GM23338 (cell line): ENCODE measurements around the gene TAGLN2. TPM values are rescaled to one million over a fixed set of nuclear protein-coding genes. Genes with fewer than 3 reads are reported as not detected.

Source experiments
- ATAC-seq: fragments of 200-7000 bp; cut with Tn5 transposase; 3 replicates; pipeline ENCODE4 v1.9.1; 2020
- DNase-seq: peaks from one replicate; pipeline ENCODE4 v3.0.0-alpha.2; 2015; ENCODE audit warnings: low spot score
- H2AFZ ChIP-seq: fragments of 200-600 bp; sonication (generic); 2 replicates; pipeline ENCODE4 v1.8.0; 2016; ENCODE audit warnings: antibody characterized with exemption, mild to moderate bottlenecking, moderate library complexity
- H3F3A ChIP-seq: fragments of 200-600 bp; sonication (generic); replicated peaks from 2 replicates; pipeline ENCODE4 v1.8.0; 2017; ENCODE audit warnings: antibody characterized with exemption, mixed run types, low read depth
- H3K27ac ChIP-seq: fragments of 200-600 bp; sonication (generic); 2 replicates; pipeline ENCODE4 v1.6.1; 2016; ENCODE audit warnings: low read depth
- H3K27me3 ChIP-seq: fragments of 200-600 bp; sonication (generic); 2 replicates; pipeline ENCODE4 v1.8.0; 2016; ENCODE audit warnings: mild to moderate bottlenecking, mixed run types, moderate library complexity; ENCODE audit not compliant: insufficient read depth
- H3K36me3 ChIP-seq: fragments of 200-600 bp; sonication (generic); 2 replicates; pipeline ENCODE4 v1.8.0; 2016; ENCODE audit warnings: mild to moderate bottlenecking; ENCODE audit not compliant: insufficient read depth
- H3K4me1 ChIP-seq: fragments of 200-600 bp; sonication (generic); 2 replicates; pipeline ENCODE4 v1.8.0; 2016; ENCODE audit warnings: mild to moderate bottlenecking, moderate library complexity; ENCODE audit not compliant: insufficient read depth
- H3K4me2 ChIP-seq: fragments of 200-600 bp; sonication (generic); 2 replicates; pipeline ENCODE4 v1.7.1; 2017; ENCODE audit warnings: mixed run types
- H3K4me3 ChIP-seq: fragments of 200-600 bp; sonication (generic); 2 replicates; pipeline ENCODE4 v1.6.1; 2016; ENCODE audit warnings: mixed run types
- H3K79me2 ChIP-seq: fragments of 200-600 bp; sonication (generic); replicated peaks from 2 replicates; pipeline ENCODE4 v1.8.0; 2017; ENCODE audit warnings: mild to moderate bottlenecking; ENCODE audit not compliant: insufficient read depth
- H3K9me2 ChIP-seq: fragments of 200-600 bp; sonication (generic); 2 replicates; pipeline ENCODE4 v1.8.0; 2017; ENCODE audit not compliant: insufficient read depth
- H4K20me1 ChIP-seq: fragments of 200-600 bp; sonication (generic); replicated peaks from 2 replicates; pipeline ENCODE4 v1.8.0; 2017; ENCODE audit warnings: mild to moderate bottlenecking; ENCODE audit not compliant: insufficient read depth
- H3K27ac Mint-ChIP-seq: 2 replicates; pipeline ENCODE4 v1.8.0; 2020; ENCODE audit warnings: inconsistent platforms, mild to moderate bottlenecking, moderate library complexity, mixed read lengths
- H3K27me3 Mint-ChIP-seq: 3 replicates; pipeline ENCODE4 v1.8.0; 2022; ENCODE audit warnings: low read depth, mild to moderate bottlenecking, moderate library complexity, mixed read lengths, inconsistent platforms; ENCODE audit not compliant: insufficient read depth, poor library complexity
- H3K36me3 Mint-ChIP-seq: 3 replicates; pipeline ENCODE4 v1.8.0; 2021; ENCODE audit warnings: low read depth, mild to moderate bottlenecking, inconsistent platforms, moderate library complexity, mixed read lengths
- H3K4me1 Mint-ChIP-seq: 3 replicates; pipeline ENCODE4 v1.8.0; 2020; ENCODE audit warnings: mild to moderate bottlenecking, inconsistent platforms, mixed read lengths
- H3K4me3 Mint-ChIP-seq: 3 replicates; pipeline ENCODE4 v1.8.0; 2021; ENCODE audit warnings: moderate library complexity, mild to moderate bottlenecking, inconsistent platforms, mixed read lengths
- H3K9me3 Mint-ChIP-seq: 3 replicates; pipeline ENCODE4 v1.8.0; 2020; ENCODE audit warnings: moderate library complexity, mild to moderate bottlenecking, inconsistent platforms, mixed read lengths
- CREB1 ChIP-seq: fragments of 250-450 bp; sonication (Bioruptor Pico); IDR thresholded peaks from 2 replicates; pipeline ENCODE4 v1.5.0; 2020; ENCODE audit warnings: low read depth, mild to moderate bottlenecking, moderate library complexity
- EZH2phosphoT487 ChIP-seq: fragments of 200-600 bp; sonication (generic); IDR thresholded peaks from one replicate; pipeline ENCODE4 v1.8.1; 2018; ENCODE audit warnings: antibody characterized with exemption; ENCODE audit not compliant: unreplicated experiment
- JUNB ChIP-seq: IDR thresholded peaks from one replicate; pipeline ENCODE4 v1.6.1; 2016; ENCODE audit warnings: antibody characterized with exemption; ENCODE audit not compliant: unreplicated experiment
- NANOG ChIP-seq: IDR thresholded peaks from 2 replicates; pipeline ENCODE4 v1.6.1; 2016; ENCODE audit warnings: antibody characterized with exemption, borderline replicate concordance
- POLR2AphosphoS5 ChIP-seq: IDR thresholded peaks from 2 replicates; pipeline ENCODE4 v1.6.1; 2016; ENCODE audit warnings: antibody characterized with exemption, low read depth
- ZNF114 ChIP-seq: fragments of 250-450 bp; sonication (Bioruptor Pico); IDR thresholded peaks from 2 replicates; pipeline ENCODE4 v1.5.0; 2020; ENCODE audit warnings: mild to moderate bottlenecking, moderate library complexity
- ZNF331 ChIP-seq: fragments of 250-450 bp; sonication (Bioruptor Pico); IDR thresholded peaks from 2 replicates; pipeline ENCODE4 v1.5.0; 2020; ENCODE audit warnings: low read depth, mild to moderate bottlenecking, moderate library complexity
- polyA plus RNA-seq: library from polyadenylated mRNA; unstranded; fragments of >200 nt; fragmentation: Nextera tagmentation; extraction: Ambion mirVana; gene quantifications from 2 replicates; pipeline ENCODE4 v1.2.1, GENCODE V29; 2016
- total RNA-seq: library from RNA; depleted of rRNA; stranded (reverse); fragments of >200 nt; shearing (Covaris generic); gene quantifications from 2 replicates; pipeline ENCODE4 v1.2.3, GENCODE V29; 2014
- TF ChIP-seq, protein P1 (sequence below), 2 experiments: fragments of 200-600 bp in 1 of 2; sonication (generic) in 1 of 2; conservative IDR thresholded peaks; 2 replicates each; pipeline versions ENCODE4 v1.5.1 to v1.6.1; 2016 to 2017; ENCODE audit warnings: antibody characterized with exemption in 2 of 2, low read depth in 2 of 2, mild to moderate bottlenecking in 2 of 2, moderate library complexity in 1 of 2
- TF ChIP-seq, protein P2 (sequence below): IDR thresholded peaks from 2 replicates; pipeline ENCODE4 v1.6.1; 2016; ENCODE audit warnings: antibody characterized with exemption
- TF ChIP-seq, protein P3 (sequence below): fragments of 250-450 bp; sonication (Bioruptor Pico); IDR thresholded peaks from 2 replicates; pipeline ENCODE4 v1.5.0; 2020; ENCODE audit warnings: mild to moderate bottlenecking, moderate library complexity

The TAGLN2 gene
- total and polyA plus RNA-seq, 2 experiments from 2014 or later: 58.2 to 60.1 TPM

DNA sequence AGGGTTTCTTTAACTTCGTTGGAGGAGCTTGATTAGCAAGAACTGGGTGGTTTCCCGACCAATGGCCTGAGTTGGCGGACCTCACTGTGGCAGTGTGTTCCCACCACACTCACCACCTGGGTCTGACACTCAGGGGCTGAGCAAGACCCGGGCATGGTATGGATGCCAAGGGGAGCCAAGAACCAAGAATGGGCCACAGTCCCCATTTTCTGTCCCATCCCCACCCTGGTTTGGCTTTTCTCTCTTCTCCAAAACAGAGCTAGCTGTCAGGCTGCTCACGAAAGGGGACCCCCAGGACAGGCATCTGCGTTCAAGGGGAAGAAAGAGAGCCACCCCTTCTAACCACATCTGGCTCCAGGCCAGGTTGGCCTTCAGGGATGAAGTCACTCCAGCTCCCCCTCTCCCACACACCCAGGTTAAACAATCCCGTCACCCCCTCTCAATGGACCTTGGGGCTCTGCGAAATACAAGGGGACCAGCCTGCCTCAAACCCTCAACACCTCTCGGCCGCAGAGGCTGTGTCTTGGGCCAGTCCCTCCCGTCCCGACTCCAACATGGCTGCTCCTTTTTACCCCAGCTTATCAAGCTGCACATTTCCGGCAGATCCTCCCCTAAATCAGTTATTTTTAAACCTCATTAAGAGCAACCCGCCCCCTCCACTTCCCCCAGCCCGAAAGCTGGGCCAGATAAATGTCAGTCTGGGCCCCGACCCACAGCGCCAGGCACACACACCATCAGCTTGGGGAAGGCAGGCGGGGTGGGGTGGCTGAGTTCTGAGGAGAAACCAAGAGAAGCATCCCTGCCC lies 3.4 kb downstream of the TAGLN2 start:
- TF ChIP-seq NANOG (no peak), ZNF331 (CRISPR knock-in tag) (no peak)
- no peak for DNase-seq
- peaks cover 14% of the 10 kb centered on the region for H3K36me3 Mint-ChIP-seq
- Histone ChIP-seq H3K9me2 (no peaks in the 10 kb centered on the region), H3K4me2 (no peak overlapping the region), H3K27me3 (peaks cover 20% of the 10 kb centered on the region), H3K4me3 (no peak overlapping the region), H4K20me1 (no peaks in the 10 kb centered on the region; the same call in 1 of the 2 replicates), H3K4me1 (peaks cover 19% of the 10 kb centered on the region), H3F3A (no peaks in the 10 kb centered on the region), H3K27ac (no peak overlapping the region), H3K79me2 (no peaks in the 10 kb centered on the region; the same call in 1 of the 2 replicates), H3K36me3 (no peaks in the 10 kb centered on the region), H2AFZ (no peak overlapping the region)
- H3K4me3 Mint-ChIP-seq: no peak overlapping the region; the same call in 2 of the 3 replicates
- no peak for ATAC-seq
- H3K9me3 Mint-ChIP-seq: no peaks in the 10 kb centered on the region; the same call in 2 of the 3 replicates
- no peak overlapping the region for H3K27ac Mint-ChIP-seq
- H3K4me1 Mint-ChIP-seq: peaks cover 31% of the 10 kb centered on the region
- peaks cover 25% of the 10 kb centered on the region for H3K27me3 Mint-ChIP-seq

DNA sequence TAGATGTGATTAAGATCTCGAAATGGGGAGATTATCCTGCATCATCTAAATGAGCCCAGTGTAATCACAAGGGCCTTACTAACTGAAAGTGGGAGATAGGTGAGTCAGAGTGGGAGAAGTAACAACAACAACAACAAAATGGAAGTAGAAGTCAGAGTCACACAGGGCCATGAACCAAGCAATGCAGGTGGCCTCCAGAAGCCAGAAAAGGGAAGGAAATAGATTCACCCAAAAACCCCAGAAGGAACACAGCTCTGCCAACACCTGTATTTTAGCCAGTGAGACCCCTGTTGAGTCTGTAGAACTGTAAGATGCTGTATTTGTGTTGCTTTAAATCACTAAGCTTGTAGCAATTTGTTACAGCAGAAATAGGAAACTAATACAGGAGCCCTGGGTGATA lies 4.1 kb downstream of the TAGLN2 start:
- no peak overlapping the region for H2AFZ ChIP-seq
- no peak overlapping the region for H3K4me3 ChIP-seq
- H4K20me1 ChIP-seq: no peaks in the 10 kb centered on the region; the same call in 1 of the 2 replicates
- peaks cover 35% of the 10 kb centered on the region for H3K4me1 Mint-ChIP-seq
- peaks cover 11% of the 10 kb centered on the region for H3K36me3 Mint-ChIP-seq
- no peaks in the 10 kb centered on the region; the same call in 1 of the 2 replicates for H3K79me2 ChIP-seq
- no peaks in the 10 kb centered on the region for H3K36me3 ChIP-seq
- ATAC-seq (no peak), DNase-seq (no peak)
- no peak overlapping the region for H3K4me2 ChIP-seq
- no peak overlapping the region for H3K27ac Mint-ChIP-seq
- no peaks in the 10 kb centered on the region for H3K9me2 ChIP-seq
- no peaks in the 10 kb centered on the region for H3F3A ChIP-seq
- no peaks in the 10 kb centered on the region; the same call in 2 of the 3 replicates for H3K9me3 Mint-ChIP-seq
- H3K27me3 ChIP-seq: peaks cover 20% of the 10 kb centered on the region
- H3K4me1 ChIP-seq: peaks cover 24% of the 10 kb centered on the region
- peaks cover 25% of the 10 kb centered on the region for H3K27me3 Mint-ChIP-seq
- H3K4me3 Mint-ChIP-seq: no peak overlapping the region; the same call in 2 of the 3 replicates
- H3K27ac ChIP-seq: no peak overlapping the region
- TF ChIP-seq CREB1 (CRISPR knock-in tag) (no peak), JUNB (no peak), EZH2phosphoT487 (no peak), ZNF114 (CRISPR knock-in tag) (no peak), ZNF331 (CRISPR knock-in tag) (no peak), NANOG (no peak), POLR2AphosphoS5 (no peak)
- TF ChIP-seq, protein P1, sequence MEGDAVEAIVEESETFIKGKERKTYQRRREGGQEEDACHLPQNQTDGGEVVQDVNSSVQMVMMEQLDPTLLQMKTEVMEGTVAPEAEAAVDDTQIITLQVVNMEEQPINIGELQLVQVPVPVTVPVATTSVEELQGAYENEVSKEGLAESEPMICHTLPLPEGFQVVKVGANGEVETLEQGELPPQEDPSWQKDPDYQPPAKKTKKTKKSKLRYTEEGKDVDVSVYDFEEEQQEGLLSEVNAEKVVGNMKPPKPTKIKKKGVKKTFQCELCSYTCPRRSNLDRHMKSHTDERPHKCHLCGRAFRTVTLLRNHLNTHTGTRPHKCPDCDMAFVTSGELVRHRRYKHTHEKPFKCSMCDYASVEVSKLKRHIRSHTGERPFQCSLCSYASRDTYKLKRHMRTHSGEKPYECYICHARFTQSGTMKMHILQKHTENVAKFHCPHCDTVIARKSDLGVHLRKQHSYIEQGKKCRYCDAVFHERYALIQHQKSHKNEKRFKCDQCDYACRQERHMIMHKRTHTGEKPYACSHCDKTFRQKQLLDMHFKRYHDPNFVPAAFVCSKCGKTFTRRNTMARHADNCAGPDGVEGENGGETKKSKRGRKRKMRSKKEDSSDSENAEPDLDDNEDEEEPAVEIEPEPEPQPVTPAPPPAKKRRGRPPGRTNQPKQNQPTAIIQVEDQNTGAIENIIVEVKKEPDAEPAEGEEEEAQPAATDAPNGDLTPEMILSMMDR (conservative IDR thresholded peaks at IDR 0.05; ENCODE audit: low read depth in 2 of 2): no peak
- TF ChIP-seq, protein P2, sequence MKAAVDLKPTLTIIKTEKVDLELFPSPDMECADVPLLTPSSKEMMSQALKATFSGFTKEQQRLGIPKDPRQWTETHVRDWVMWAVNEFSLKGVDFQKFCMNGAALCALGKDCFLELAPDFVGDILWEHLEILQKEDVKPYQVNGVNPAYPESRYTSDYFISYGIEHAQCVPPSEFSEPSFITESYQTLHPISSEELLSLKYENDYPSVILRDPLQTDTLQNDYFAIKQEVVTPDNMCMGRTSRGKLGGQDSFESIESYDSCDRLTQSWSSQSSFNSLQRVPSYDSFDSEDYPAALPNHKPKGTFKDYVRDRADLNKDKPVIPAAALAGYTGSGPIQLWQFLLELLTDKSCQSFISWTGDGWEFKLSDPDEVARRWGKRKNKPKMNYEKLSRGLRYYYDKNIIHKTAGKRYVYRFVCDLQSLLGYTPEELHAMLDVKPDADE: no peak
- TF ChIP-seq, protein P3, sequence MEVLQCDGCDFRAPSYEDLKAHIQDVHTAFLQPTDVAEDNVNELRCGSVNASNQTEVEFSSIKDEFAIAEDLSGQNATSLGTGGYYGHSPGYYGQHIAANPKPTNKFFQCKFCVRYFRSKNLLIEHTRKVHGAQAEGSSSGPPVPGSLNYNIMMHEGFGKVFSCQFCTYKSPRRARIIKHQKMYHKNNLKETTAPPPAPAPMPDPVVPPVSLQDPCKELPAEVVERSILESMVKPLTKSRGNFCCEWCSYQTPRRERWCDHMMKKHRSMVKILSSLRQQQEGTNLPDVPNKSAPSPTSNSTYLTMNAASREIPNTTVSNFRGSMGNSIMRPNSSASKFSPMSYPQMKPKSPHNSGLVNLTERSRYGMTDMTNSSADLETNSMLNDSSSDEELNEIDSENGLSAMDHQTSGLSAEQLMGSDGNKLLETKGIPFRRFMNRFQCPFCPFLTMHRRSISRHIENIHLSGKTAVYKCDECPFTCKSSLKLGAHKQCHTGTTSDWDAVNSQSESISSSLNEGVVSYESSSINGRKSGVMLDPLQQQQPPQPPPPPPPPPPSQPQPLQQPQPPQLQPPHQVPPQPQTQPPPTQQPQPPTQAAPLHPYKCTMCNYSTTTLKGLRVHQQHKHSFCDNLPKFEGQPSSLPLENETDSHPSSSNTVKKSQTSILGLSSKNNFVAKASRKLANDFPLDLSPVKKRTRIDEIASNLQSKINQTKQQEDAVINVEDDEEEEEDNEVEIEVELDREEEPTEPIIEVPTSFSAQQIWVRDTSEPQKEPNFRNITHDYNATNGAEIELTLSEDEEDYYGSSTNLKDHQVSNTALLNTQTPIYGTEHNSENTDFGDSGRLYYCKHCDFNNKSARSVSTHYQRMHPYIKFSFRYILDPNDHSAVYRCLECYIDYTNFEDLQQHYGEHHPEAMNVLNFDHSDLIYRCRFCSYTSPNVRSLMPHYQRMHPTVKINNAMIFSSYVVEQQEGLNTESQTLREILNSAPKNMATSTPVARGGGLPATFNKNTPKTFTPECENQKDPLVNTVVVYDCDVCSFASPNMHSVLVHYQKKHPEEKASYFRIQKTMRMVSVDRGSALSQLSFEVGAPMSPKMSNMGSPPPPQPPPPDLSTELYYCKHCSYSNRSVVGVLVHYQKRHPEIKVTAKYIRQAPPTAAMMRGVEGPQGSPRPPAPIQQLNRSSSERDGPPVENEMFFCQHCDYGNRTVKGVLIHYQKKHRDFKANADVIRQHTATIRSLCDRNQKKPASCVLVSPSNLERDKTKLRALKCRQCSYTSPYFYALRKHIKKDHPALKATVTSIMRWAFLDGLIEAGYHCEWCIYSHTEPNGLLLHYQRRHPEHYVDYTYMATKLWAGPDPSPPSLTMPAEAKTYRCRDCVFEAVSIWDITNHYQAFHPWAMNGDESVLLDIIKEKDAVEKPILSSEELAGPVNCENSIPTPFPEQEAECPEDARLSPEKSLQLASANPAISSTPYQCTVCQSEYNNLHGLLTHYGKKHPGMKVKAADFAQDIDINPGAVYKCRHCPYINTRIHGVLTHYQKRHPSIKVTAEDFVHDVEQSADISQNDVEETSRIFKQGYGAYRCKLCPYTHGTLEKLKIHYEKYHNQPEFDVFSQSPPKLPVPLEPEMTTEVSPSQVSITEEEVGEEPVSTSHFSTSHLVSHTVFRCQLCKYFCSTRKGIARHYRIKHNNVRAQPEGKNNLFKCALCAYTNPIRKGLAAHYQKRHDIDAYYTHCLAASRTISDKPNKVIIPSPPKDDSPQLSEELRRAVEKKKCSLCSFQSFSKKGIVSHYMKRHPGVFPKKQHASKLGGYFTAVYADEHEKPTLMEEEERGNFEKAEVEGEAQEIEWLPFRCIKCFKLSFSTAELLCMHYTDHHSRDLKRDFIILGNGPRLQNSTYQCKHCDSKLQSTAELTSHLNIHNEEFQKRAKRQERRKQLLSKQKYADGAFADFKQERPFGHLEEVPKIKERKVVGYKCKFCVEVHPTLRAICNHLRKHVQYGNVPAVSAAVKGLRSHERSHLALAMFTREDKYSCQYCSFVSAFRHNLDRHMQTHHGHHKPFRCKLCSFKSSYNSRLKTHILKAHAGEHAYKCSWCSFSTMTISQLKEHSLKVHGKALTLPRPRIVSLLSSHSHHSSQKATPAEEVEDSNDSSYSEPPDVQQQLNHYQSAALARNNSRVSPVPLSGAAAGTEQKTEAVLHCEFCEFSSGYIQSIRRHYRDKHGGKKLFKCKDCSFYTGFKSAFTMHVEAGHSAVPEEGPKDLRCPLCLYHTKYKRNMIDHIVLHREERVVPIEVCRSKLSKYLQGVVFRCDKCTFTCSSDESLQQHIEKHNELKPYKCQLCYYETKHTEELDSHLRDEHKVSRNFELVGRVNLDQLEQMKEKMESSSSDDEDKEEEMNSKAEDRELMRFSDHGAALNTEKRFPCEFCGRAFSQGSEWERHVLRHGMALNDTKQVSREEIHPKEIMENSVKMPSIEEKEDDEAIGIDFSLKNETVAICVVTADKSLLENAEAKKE (CRISPR knock-in tag): no peak
